GM19240 (cell line): Measurements from ENCODE around the gene SPG11.
"Not testable (repeated sequence)": the region's sequence is repeated elsewhere in the genome, so short reads cannot be mapped to it uniquely, and the experiment has no call there.

Experiments used
- DNase-seq: peaks from one replicate; pipeline ENCODE4 v3.0.0; 2011; ENCODE audit warnings: low spot score; ENCODE audit not compliant: insufficient read length

The SPG11 gene

GRCh38 chr15:44633603-44634002 is 29.9 kb downstream of the SPG11 start:
- no peak for DNase-seq

- not testable (repeated sequence) for DNase-seq
These were observed 38.2 kb downstream of the SPG11 start for GRCh38 chr15:44625286-44625685.

GRCh38 chr15:44623178-44623577 is 40.3 kb downstream of the SPG11 start:
- no peak for DNase-seq

GRCh38 chr15:44620081-44620480 is 43.4 kb downstream of the SPG11 start:
- no peak for DNase-seq

GRCh38 chr15:44616974-44617373 is 46.5 kb downstream of the SPG11 start:
- DNase-seq = no peak

- DNase-seq = no peak
These were observed 56.7 kb downstream of the SPG11 start for GRCh38 chr15:44606740-44607139.

GRCh38 chr15:44603126-44603525 is 60.3 kb downstream of the SPG11 start:
- no peak for DNase-seq

- DNase-seq = no peak
These were observed 64.6 kb downstream of the SPG11 start for GRCh38 chr15:44598892-44599291.

- DNase-seq = no peak
These were observed 65.4 kb downstream of the SPG11 start for GRCh38 chr15:44598066-44598465.

- no peak for DNase-seq
These were observed 66.9 kb downstream of the SPG11 start for GRCh38 chr15:44596511-44597010.

- DNase-seq = peak; percentile 14
These were observed 67.6 kb downstream of the SPG11 start for GRCh38 chr15:44595656-44596510.

- DNase-seq = no peak
These were observed 68.2 kb downstream of the SPG11 start for GRCh38 chr15:44595246-44595645.

GRCh38 chr15:44593042-44593736 is 70.3 kb downstream of the SPG11 start:
- DNase-seq = no peak

GRCh38 chr15:44591326-44591725 is 72.1 kb downstream of the SPG11 start:
- no peak for DNase-seq

GRCh38 chr15:44588541-44588940 is 74.9 kb downstream of the SPG11 start:
- no peak for DNase-seq

GRCh38 chr15:44585633-44586032 is 77.8 kb downstream of the SPG11 start:
- DNase-seq = no peak

GRCh38 chr15:44584162-44584749 is 79.2 kb downstream of the SPG11 start:
- DNase-seq = no peak

GRCh38 chr15:44580105-44580504 is 83.4 kb downstream of the SPG11 start:
- no peak for DNase-seq

- DNase-seq = no peak
These were observed 88.7 kb downstream of the SPG11 start for GRCh38 chr15:44574734-44575133.

GRCh38 chr15:44573386-44573785 is 90.1 kb downstream of the SPG11 start:
- no peak for DNase-seq

GRCh38 chr15:44570361-44570760 is 93.1 kb downstream of the SPG11 start:
- DNase-seq = no peak

- DNase-seq = no peak
These were observed 94.1 kb downstream of the SPG11 start for GRCh38 chr15:44569316-44569715.
